ENCODE measurements around the gene CARNS1. TPM values are rescaled to one million over a fixed set of nuclear protein-coding genes. Genes with fewer than 3 reads are reported as not detected.

Gene CARNS1
- total and polyA plus RNA-seq, 9 of the 15 experiments (the other 6 are each of a cell fraction or from before 2014, with no cell fraction given) = 0.01 to 0.18 (median 0.06) TPM; not detected in 3

- 0 out of 2 replicates have a peak, but pooled peaks have one; percentile 21 for TF ChIP-seq ZBTB40 (IDR thresholded peaks at IDR 0.05)
- no peak for TF ChIP-seq ZBTB40 (CRISPR knock-in tag; IDR thresholded peaks at IDR 0.05)
- no peak for TF ChIP-seq MITF (IDR thresholded peaks at IDR 0.05)
- peak; percentile 33; the same call in 1 of the 2 replicates for TF ChIP-seq DPF2 (IDR thresholded peaks at IDR 0.05)
- 0 out of 4 replicates have a peak, but pooled peaks of 1 of the 2 experiments have one; percentile 39 for TF ChIP-seq MNT (conservative IDR thresholded peaks at IDR 0.05)
- no peak for TF ChIP-seq ETS2 (tag; IDR thresholded peaks at IDR 0.05; ENCODE audit: borderline replicate concordance, poor library complexity, severe bottlenecking)
- no peak for TF ChIP-seq CBX5 (IDR thresholded peaks at IDR 0.05; ENCODE audit: borderline replicate concordance, low read depth)
- no peak for TF ChIP-seq ZKSCAN3 (CRISPR knock-in tag; IDR thresholded peaks at IDR 0.05)
- TF ChIP-seq FOXK1 (CRISPR knock-in tag; IDR thresholded peaks at IDR 0.05; ENCODE audit: borderline replicate concordance) = 0 out of 2 replicates have a peak, but pooled peaks have one; percentile 9
- no peak for TF ChIP-seq ZNF551 (CRISPR knock-in tag; IDR thresholded peaks at IDR 0.05)
- TF ChIP-seq GATA2 (CRISPR knock-in tag; IDR thresholded peaks at IDR 0.05) = 0 out of 2 replicates have a peak, but pooled peaks have one; percentile 16
- peak; percentile 54 for TF ChIP-seq RBM22 (IDR thresholded peaks at IDR 0.05; ENCODE audit: low read depth, low read length, poor library complexity, severe bottlenecking)
- no peak for TF ChIP-seq ZBTB17 (CRISPR knock-in tag; IDR thresholded peaks at IDR 0.05)
- TF ChIP-seq ELF2 (CRISPR knock-in tag; IDR thresholded peaks at IDR 0.05) = no peak
- 0 out of 2 replicates have a peak, but pooled peaks have one; percentile 20 for TF ChIP-seq ZNF511 (CRISPR knock-in tag; IDR thresholded peaks at IDR 0.05)
- 0 out of 2 replicates have a peak, but pooled peaks have one; percentile 56 for TF ChIP-seq ZNF263 (CRISPR knock-in tag; IDR thresholded peaks at IDR 0.05; ENCODE audit: borderline replicate concordance)
These were observed 14.5 kb upstream of the CARNS1 start (continued) for GRCh38 chr11:67400942-67401494.

All from K562 (cell line).